Right lobe of liver (tissue), 6 donors: ENCODE measurements around the gene C20orf173. TPM values are rescaled to one million over a fixed set of nuclear protein-coding genes. Genes with fewer than 3 reads are reported as not detected.
"Not testable (repeated sequence)": the region's sequence is repeated elsewhere in the genome, so short reads cannot be mapped to it uniquely, and the experiment has no call there.

ENCODE experiments used
- ATAC-seq, 4 donors: fragments of 200-7000 bp; cut with Tn5 transposase; one replicate each; pipeline ENCODE4 v1.9.1; 2020; ENCODE audit warnings: mild to moderate bottlenecking in 4 of 4, moderate library complexity in 4 of 4
- DNase-seq, 3 donors: peaks; one replicate each; pipeline ENCODE4 v3.0.0-alpha.2; 2020
- H3K27ac ChIP-seq, 3 donors: fragments of 200-600 bp; one replicate each; pipeline ENCODE4 v1.8.0; 2022
- H3K27me3 ChIP-seq, 2 donors: fragments of 200-600 bp; one replicate each; pipeline ENCODE4 v1.8.0; 2022
- H3K36me3 ChIP-seq, 4 donors: fragments of 200-600 bp; sonication (generic) in 1 of 4; one replicate each; pipeline versions ENCODE4 v1.5.1 to v1.8.0; 2017 to 2022; ENCODE audit warnings: control low read depth in 1 of 4
- H3K4me1 ChIP-seq, 4 donors: fragments of 200-600 bp; sonication (generic) in 1 of 4; one replicate each; pipeline versions ENCODE4 v1.5.1 to v1.8.0; 2017 to 2022; ENCODE audit warnings: control low read depth in 1 of 4
- H3K4me3 ChIP-seq, 3 donors: fragments of 200-600 bp; one replicate each; pipeline ENCODE4 v1.8.0; 2022
- H3K9me3 ChIP-seq, 4 donors: fragments of 200-600 bp; sonication (generic) in 1 of 4; one replicate each; pipeline versions ENCODE4 v1.5.1 to v1.8.0; 2017 to 2022; ENCODE audit warnings: control low read depth in 1 of 4
- POLR2A ChIP-seq: fragments of 450-650 bp; IDR thresholded peaks from one replicate; pipeline ENCODE4 v1.6.1; 2017; ENCODE audit warnings: antibody characterized with exemption, mild to moderate bottlenecking
- WGBS: methylation state at CpG from one replicate; pipeline ENCODE4 v1.1.6; 2018; ENCODE audit warnings: low coverage, low lambda C conversion rate; ENCODE audit not compliant: insufficient coverage; ENCODE audit errors: missing lambda C conversion rate; 5-methylcytosine and 5-hydroxymethylcytosine counted together
- intact Hi-C, 2 donors: fragments of 100-400 bp; cut with DNase I; formaldehyde crosslinking; loops; one replicate each; pipeline versions ENCODE4 v1.11.2 to v1.14.1; 2022
- total RNA-seq, 6 experiments: library from RNA; depleted of rRNA in 2 of 6; stranded (reverse); fragments of >200 nt in 2 of 6; fragmentation: NEBNext Ultra II Directional in 3 of 6; extraction: Animal tissue kit (Norgen Biotek cat#: 25700) in 3 of 6; gene quantifications; one replicate each; pipeline versions ENCODE4 v1.1.0 to v1.2.4, GENCODE V29; 2016 to 2023
- TF ChIP-seq, protein P1 (sequence below), 4 donors: fragments of 200-600 bp in 3 of 4; fragments of 450-650 bp in 1 of 4; IDR thresholded peaks; one replicate each; pipeline versions ENCODE4 v1.5.1 to v1.8.0; 2016 to 2022; ENCODE audit warnings: antibody characterized with exemption in 4 of 4, mild to moderate bottlenecking in 2 of 4
- donor health status: DM: no; HTN: yes; CAD: no.
- donor health status: DM: no; HTN: no; CAD: no.
- donor health status: DM: no; HTN: no; CAD: no.
- donor health status: DM: no; HTN: yes; CAD: no.
- donor health status: DM: no; HTN: yes; CAD: no.

The C20orf173 gene
- total RNA-seq, 6 experiments from 2014 or later: not detected

DNA sequence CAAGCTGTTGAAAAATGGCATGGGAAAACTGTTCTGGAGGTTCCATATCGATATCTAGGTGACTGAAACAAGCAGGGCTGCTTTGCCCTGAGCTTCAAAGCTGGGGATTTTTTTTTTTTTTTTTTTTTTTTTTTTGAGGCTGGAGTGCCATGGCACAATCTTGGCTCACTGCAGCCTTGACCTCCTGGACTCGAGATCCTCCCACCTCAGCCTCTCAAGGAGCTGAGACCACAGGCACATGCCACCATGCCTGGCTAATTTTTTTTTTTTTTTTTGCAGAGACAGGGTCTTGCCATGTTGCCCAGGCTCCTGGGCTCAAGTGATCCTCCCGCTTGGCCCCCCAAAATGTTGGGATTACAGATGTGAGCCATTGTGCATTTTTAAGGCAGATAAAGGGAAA is 23.5 kb upstream of the C20orf173 start:
- Histone ChIP-seq H3K4me3 (no peak overlapping the region), H3K27me3 (no peaks in the 10 kb centered on the region), H3K27ac (no peak overlapping the region), H3K9me3 (no peaks in the 10 kb centered on the region), H3K4me1 (no peaks in the 10 kb centered on the region), H3K36me3 (peaks cover 0 to 47% (median 15%) of the 10 kb centered on the region in 4 donors)
- intact Hi-C loops: no loop called here
- DNase-seq (no peak), ATAC-seq (no peak)
- WGBS: 90% methylated on average over 2 of the region's 3 CpGs
- TF ChIP-seq, protein P1, sequence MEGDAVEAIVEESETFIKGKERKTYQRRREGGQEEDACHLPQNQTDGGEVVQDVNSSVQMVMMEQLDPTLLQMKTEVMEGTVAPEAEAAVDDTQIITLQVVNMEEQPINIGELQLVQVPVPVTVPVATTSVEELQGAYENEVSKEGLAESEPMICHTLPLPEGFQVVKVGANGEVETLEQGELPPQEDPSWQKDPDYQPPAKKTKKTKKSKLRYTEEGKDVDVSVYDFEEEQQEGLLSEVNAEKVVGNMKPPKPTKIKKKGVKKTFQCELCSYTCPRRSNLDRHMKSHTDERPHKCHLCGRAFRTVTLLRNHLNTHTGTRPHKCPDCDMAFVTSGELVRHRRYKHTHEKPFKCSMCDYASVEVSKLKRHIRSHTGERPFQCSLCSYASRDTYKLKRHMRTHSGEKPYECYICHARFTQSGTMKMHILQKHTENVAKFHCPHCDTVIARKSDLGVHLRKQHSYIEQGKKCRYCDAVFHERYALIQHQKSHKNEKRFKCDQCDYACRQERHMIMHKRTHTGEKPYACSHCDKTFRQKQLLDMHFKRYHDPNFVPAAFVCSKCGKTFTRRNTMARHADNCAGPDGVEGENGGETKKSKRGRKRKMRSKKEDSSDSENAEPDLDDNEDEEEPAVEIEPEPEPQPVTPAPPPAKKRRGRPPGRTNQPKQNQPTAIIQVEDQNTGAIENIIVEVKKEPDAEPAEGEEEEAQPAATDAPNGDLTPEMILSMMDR (IDR thresholded peaks at IDR 0.05): no peak
- TF ChIP-seq POLR2A: no peak

DNA sequence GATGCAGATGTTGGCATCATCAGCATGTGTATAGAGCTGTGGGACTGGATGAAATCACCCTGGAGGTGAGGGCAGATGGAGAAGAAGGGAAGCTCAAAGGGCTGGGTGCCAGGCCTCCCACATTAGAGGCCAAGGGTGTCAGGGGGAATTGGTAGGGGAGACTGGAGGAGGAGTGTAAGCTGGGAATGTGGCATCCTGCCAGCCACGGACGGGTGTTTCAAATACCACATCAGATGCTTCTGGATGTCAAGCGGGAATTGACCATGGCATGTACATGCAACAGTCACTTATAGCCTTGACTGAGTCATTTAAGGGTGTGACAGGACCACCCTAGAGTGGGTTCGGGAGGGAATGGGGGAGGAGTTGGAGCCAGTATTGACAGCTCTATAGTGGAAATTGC is 22.1 kb upstream of the C20orf173 start:
- Histone ChIP-seq H3K27me3 (no peaks in the 10 kb centered on the region), H3K27ac (no peak overlapping the region), H3K4me3 (no peak overlapping the region), H3K4me1 (no peaks in the 10 kb centered on the region), H3K9me3 (no peaks in the 10 kb centered on the region), H3K36me3 (peaks cover 0 to 45% (median 12%) of the 10 kb centered on the region in 4 donors)
- ATAC-seq (no peak), DNase-seq (peak in 1 of 3 donors; percentile 40)
- no peak for TF ChIP-seq POLR2A
- TF ChIP-seq, protein P1 (IDR thresholded peaks at IDR 0.05): no peak
- WGBS: 68% methylated on average over 4 of the region's 4 CpGs
- intact Hi-C loops: no loop called here

DNA sequence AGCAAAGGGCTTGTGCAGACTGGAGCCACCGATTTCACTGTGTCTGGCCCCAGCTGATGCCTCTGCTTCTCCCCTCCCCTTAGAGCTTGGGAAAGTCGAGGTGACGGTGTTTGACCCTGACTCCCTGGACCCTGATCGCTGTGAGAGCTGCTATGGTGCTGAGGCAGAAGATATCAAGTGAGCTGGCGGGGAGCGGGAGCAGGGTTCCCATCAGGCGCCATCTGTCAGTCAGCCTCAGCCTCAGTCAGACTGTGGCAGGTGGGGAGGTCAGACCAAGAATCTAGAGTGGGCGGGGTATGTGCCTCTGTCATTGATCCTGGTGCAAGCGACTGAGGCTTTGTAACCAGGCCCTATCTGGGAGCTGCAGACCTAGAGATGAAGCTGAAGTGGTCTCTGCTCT is 17.9 kb upstream of the C20orf173 start:
- no peak overlapping the region for H3K27ac ChIP-seq
- no peaks in the 10 kb centered on the region for H3K9me3 ChIP-seq
- peaks cover 0 to 28% (median 10%) of the 10 kb centered on the region in 4 donors for H3K36me3 ChIP-seq
- H3K27me3 ChIP-seq: no peaks in the 10 kb centered on the region
- no peak overlapping the region for H3K4me3 ChIP-seq
- intact Hi-C loops: no loop called here
- ATAC-seq (no peak), DNase-seq (peak in 1 of 3 donors; percentile 17)
- 80% methylated on average over 2 of the region's 9 CpGs for WGBS
- no peaks in the 10 kb centered on the region for H3K4me1 ChIP-seq
- TF ChIP-seq, protein P1 (IDR thresholded peaks at IDR 0.05): no peak

DNA sequence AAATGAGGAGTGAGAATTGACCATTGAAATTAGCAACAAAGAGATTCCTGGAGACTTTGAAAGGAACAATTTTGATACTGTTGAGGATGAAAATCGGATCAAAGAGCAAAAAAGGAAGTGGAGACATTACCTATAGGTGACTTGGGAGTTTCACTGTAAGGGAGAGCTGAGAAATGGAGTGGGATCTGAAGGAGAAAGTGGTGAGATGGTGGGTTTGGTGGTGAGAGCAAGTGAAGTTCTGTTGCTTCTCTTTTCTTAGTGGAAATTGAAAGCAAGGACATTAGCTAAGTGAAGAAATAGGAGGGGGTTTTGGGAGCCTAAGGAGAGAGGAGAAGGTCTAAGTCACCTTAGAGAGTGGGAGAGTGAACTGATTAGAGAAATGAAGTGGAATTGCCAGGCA is 16.7 kb upstream of the C20orf173 start:
- peaks cover 0 to 4% (median 0%) of the 10 kb centered on the region in 4 donors for H3K4me1 ChIP-seq
- no peak overlapping the region for H3K4me3 ChIP-seq
- H3K9me3 ChIP-seq: no peaks in the 10 kb centered on the region
- H3K27me3 ChIP-seq: no peaks in the 10 kb centered on the region
- no peak for TF ChIP-seq POLR2A
- TF ChIP-seq, protein P1 (IDR thresholded peaks at IDR 0.05): no peak
- WGBS: 73% methylated on average over 1 of the region's 1 CpG
- intact Hi-C loops: no loop called here
- H3K27ac ChIP-seq: no peak overlapping the region
- H3K36me3 ChIP-seq: peaks cover 0 to 25% (median 10%) of the 10 kb centered on the region in 4 donors
- no peak for ATAC-seq
- no peak for DNase-seq

DNA sequence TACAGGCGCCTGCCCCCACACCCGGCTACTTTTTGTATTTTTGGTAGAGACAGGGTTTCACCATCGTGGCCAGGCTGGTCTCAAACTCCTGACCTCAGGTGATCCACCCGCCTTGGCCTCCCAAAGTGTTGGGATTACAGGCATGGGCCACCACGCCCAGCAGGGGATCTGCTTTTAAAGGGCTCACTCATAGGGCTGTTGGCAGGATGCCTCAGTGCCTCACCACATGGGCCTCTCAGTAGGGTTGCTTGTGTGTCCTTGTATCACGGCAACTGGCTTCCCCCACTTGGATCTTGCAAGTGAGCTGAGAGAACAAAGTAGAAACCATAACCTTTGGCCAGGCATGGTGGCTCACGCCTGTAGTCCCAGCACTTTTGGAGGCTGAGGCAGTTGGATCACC is 15.5 kb upstream of the C20orf173 start:
- H3K4me1 ChIP-seq, H3K9me3 ChIP-seq, ATAC-seq, H3K4me3 ChIP-seq, H3K27ac ChIP-seq, H3K27me3 ChIP-seq, intact Hi-C loops: not testable (repeated sequence)
- 100% methylated on average over 2 of the region's 7 CpGs for WGBS
- DNase-seq: peak in 1 of 3 donors; percentile 37
- peaks cover 0 to 17% (median 9%) of the 10 kb centered on the region in 4 donors for H3K36me3 ChIP-seq
